HG03135 (cell line): ENCODE data around the gene EFNA4.

Source experiments
- ATAC-seq: cut with Tn5 transposase; IDR thresholded peaks from one replicate; pipeline ENCODE4 v1.9.1; 2021; ENCODE audit warnings: mild to moderate bottlenecking, moderate library complexity; ENCODE audit not compliant: unreplicated experiment

The EFNA4 gene

DNA sequence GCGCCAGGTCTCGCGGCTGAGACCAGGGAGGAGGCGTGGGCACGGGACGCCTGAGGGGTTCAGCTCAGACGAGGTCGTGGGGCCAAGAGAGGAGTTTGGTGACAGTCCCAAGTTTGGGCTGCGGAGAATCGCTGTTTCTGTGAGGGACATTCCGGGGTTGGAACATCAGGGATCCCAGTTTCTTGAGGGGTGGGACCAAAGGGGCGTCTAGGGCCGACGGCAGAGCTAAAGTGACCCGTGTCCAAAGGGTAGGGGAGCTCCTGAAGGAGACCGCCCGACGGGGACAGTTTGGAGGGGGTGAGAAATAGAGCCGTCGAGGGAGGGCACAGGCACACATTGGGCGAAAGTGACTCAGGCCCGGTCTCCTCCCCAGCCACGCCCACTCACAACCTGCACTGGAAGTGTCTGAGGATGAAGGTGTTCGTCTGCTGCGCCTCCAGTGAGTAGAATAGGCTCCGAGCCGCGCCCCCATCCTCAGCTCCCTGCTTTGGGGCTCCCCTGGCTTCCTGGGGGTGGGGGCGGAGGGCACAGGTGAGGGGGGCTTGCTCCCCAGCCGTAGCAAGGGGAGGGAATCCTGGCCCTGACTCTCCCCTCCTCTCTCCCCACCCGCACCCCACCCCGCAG, 22.1 kb downstream of the EFNA4 start:
- no peak for ATAC-seq

DNA sequence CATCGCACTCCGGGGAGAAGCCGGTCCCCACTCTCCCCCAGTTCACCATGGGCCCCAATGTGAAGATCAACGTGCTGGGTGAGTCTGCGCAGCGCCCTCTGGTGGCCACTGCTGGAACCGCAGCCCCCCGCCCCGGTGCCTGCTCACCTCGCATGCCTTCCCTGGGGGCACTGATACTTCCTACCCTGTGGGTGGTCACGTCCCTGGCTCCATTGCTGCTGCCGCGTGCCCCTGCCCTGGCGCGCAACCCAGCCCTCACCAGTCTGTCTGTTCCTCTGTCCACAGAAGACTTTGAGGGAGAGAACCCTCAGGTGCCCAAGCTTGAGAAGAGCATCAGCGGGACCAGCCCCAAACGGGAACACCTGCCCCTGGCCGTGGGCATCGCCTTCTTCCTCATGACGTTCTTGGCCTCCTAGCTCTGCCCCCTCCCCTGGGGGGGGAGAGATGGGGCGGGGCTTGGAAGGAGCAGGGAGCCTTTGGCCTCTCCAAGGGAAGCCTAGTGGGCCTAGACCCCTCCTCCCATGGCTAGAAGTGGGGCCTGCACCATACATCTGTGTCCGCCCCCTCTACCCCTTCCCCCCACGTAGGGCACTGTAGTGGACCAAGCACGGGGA, 22.7 kb downstream of the EFNA4 start:
- no peak for ATAC-seq

DNA sequence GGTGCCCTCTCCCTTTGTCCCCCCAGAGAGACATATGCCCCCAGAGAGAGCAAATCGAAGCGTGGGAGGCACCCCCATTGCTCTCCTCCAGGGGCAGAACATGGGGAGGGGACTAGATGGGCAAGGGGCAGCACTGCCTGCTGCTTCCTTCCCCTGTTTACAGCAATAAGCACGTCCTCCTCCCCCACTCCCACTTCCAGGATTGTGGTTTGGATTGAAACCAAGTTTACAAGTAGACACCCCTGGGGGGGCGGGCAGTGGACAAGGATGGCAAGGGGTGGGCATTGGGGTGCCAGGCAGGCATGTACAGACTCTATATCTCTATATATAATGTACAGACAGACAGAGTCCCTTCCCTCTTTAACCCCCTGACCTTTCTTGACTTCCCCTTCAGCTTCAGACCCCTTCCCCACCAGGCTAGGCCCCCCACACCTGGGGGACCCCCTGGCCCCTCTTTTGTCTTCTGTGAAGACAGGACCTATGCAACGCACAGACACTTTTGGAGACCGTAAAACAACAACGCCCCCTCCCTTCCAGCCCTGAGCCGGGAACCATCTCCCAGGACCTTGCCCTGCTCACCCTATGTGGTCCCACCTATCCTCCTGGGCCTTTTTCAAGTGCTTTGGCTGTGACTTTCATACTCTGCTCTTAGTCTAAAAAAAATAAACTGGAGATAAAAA, 23.5 kb downstream of the EFNA4 start:
- ATAC-seq, result no peak

GRCh38 chr1:155091071-155092051, 27.8 kb downstream of the EFNA4 start:
- no peak for ATAC-seq

GRCh38 chr1:155092131-155092530, 28.6 kb downstream of the EFNA4 start:
- no peak for ATAC-seq

GRCh38 chr1:155092641-155093040, 29.1 kb downstream of the EFNA4 start:
- no peak for ATAC-seq

GRCh38 chr1:155093911-155094621, 30.5 kb downstream of the EFNA4 start:
- no peak for ATAC-seq

GRCh38 chr1:155094622-155094948, 31.0 kb downstream of the EFNA4 start:
- no peak for ATAC-seq

GRCh38 chr1:155099331-155099730, 35.8 kb downstream of the EFNA4 start:
- ATAC-seq, result no peak

GRCh38 chr1:155103325-155103724, 39.8 kb downstream of the EFNA4 start:
- no peak for ATAC-seq

GRCh38 chr1:155104605-155105534, 41.3 kb downstream of the EFNA4 start:
- ATAC-seq, result no peak

- ATAC-seq, result no peak
Measured at GRCh38 chr1:155105604-155106011, 42.1 kb downstream of the EFNA4 start.

- ATAC-seq, result no peak
Measured at GRCh38 chr1:155106862-155107261, 43.3 kb downstream of the EFNA4 start.

GRCh38 chr1:155107309-155108264, 44.0 kb downstream of the EFNA4 start:
- no peak for ATAC-seq

DNA sequence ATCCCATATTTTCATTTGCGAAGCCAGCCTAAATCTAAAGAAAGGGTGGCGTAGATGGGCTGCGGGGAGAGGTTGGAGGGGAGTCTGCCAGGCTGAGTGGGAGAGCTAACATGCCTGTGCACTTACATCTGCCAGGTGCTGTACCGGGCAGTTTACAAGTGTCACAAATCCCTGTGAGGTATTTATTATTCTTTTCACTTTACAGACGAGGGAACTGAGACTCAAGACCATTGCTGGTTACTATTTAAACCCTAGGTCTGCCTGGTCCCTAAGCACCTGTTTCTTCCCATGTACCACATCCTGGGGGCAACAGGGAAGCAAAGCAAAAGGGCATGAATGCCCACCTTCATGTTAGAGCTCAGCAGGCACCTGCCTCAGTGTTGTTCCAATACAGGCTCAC, 44.8 kb downstream of the EFNA4 start:
- no peak for ATAC-seq

- no peak for ATAC-seq
Measured at GRCh38 chr1:155110381-155110780, 46.8 kb downstream of the EFNA4 start.

GRCh38 chr1:155110826-155111225, 47.3 kb downstream of the EFNA4 start:
- no peak for ATAC-seq

- no peak for ATAC-seq
Measured at GRCh38 chr1:155113450-155113980, 50.0 kb downstream of the EFNA4 start.
